Lower leg skin (tissue), 4 donors: ENCODE data around the gene PDZD2. TPM values are rescaled to one million over a fixed set of nuclear protein-coding genes. Genes with fewer than 3 reads are reported as not detected.

Source experiments
- DNase-seq, 2 donors: peaks; one replicate each; pipeline ENCODE4 v3.0.0-alpha.2; 2019; ENCODE audit warnings: low spot score in 2 of 2
- H3K4me3 ChIP-seq: fragments of 200-600 bp; sonication (generic); 2 replicates; pipeline ENCODE4 v1.5.1; 2017; ENCODE audit warnings: mild to moderate bottlenecking, low read depth; ENCODE audit not compliant: poor library complexity, severe bottlenecking
- POLR2A ChIP-seq, 2 donors: fragments of 450-650 bp; IDR thresholded peaks; one replicate each; pipeline ENCODE4 v1.6.1; 2016 to 2017; ENCODE audit warnings: antibody characterized with exemption in 2 of 2, mild to moderate bottlenecking in 1 of 2, moderate library complexity in 1 of 2
- WGBS, 2 donors: methylation state at CpG; one replicate each; pipeline ENCODE4 v1.1.5; 2018; 5-methylcytosine and 5-hydroxymethylcytosine counted together
- intact Hi-C: fragments of 100-400 bp; cut with DNase I; formaldehyde crosslinking; loops from one replicate; pipeline ENCODE4 v1.15.0; 2023; ENCODE audit warnings: low total_unique reads
- total RNA-seq, 4 donors: library from RNA; depleted of rRNA; stranded (reverse); fragments of >200 nt; gene quantifications; one replicate each; pipeline ENCODE4 v1.1.0, GENCODE V29; 2016
- TF ChIP-seq, protein P1 (sequence below), 3 donors: fragments of 450-650 bp; IDR thresholded peaks; one replicate each; pipeline ENCODE4 v1.5.1; 2016; ENCODE audit warnings: antibody characterized with exemption in 3 of 3, mild to moderate bottlenecking in 3 of 3, moderate library complexity in 2 of 3

The PDZD2 gene
- total RNA-seq, 4 donors from 2014 or later = 102 to 150 (median 116) TPM

- TF ChIP-seq, protein P1, sequence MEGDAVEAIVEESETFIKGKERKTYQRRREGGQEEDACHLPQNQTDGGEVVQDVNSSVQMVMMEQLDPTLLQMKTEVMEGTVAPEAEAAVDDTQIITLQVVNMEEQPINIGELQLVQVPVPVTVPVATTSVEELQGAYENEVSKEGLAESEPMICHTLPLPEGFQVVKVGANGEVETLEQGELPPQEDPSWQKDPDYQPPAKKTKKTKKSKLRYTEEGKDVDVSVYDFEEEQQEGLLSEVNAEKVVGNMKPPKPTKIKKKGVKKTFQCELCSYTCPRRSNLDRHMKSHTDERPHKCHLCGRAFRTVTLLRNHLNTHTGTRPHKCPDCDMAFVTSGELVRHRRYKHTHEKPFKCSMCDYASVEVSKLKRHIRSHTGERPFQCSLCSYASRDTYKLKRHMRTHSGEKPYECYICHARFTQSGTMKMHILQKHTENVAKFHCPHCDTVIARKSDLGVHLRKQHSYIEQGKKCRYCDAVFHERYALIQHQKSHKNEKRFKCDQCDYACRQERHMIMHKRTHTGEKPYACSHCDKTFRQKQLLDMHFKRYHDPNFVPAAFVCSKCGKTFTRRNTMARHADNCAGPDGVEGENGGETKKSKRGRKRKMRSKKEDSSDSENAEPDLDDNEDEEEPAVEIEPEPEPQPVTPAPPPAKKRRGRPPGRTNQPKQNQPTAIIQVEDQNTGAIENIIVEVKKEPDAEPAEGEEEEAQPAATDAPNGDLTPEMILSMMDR (IDR thresholded peaks at IDR 0.05) = no peak
- TF ChIP-seq POLR2A (IDR thresholded peaks at IDR 0.05) = no peak
- 91 to 94% methylated on average over 4 of the region's 4 CpGs for WGBS, 2 donors
- intact Hi-C loops = no loop called here
- DNase-seq = no peak
- no peak overlapping the region for H3K4me3 ChIP-seq
Observed at GRCh38 chr5:32147959-32148358, 509.0 kb downstream of the PDZD2 start.

DNA sequence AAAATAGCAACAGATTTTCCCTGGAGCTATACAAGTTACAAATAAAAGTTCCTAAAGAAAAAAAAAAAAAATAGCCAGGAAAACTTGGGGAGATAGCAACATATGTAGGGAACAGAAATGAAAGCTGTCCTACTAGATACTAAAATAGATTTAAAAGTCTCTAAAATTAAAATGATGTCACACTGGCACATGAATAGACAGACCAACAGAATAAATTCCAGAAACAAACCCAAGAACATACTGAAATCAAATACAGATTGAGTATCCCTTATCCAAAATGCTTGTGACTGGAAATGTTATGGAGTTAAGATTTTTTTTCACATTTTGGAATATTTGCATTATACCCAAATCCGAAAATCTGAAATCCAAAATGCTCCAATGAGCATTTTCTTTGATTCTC is 511.4 kb downstream of the PDZD2 start:
- DNase-seq = no peak
- H3K4me3 ChIP-seq = no peak overlapping the region
- TF ChIP-seq, protein P1 (IDR thresholded peaks at IDR 0.05) = no peak
- TF ChIP-seq POLR2A (IDR thresholded peaks at IDR 0.05) = no peak
- WGBS, 2 donors = 68 to 75% methylated on average over 1 of the region's 1 CpG
- intact Hi-C loops = no loop called here

DNA sequence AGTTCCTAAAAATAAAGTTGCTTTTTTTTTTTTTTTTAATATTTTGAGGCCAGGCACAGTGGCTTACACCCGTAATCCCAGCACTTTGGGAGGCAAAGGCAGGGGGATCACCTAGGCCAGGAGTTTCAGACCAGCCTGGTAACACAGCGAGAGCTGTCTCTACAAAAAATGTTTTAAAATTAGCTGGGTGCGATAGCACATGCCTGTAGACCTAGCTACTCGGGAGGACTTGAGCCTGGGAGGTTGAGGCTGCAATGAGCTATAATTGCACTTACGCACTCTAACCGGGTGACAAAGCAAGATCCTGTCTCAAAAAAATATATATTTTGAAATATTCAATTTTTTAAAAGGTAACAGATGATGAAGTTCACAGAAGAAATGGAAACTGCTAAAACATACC is 512.3 kb downstream of the PDZD2 start:
- DNase-seq = no peak
- H3K4me3 ChIP-seq = no peak overlapping the region
- TF ChIP-seq, protein P1 (IDR thresholded peaks at IDR 0.05) = no peak
- TF ChIP-seq POLR2A (IDR thresholded peaks at IDR 0.05) = no peak
- intact Hi-C loops = no loop called here
- 93% methylated on average over 6 of the region's 6 CpGs for WGBS, 2 donors

DNA sequence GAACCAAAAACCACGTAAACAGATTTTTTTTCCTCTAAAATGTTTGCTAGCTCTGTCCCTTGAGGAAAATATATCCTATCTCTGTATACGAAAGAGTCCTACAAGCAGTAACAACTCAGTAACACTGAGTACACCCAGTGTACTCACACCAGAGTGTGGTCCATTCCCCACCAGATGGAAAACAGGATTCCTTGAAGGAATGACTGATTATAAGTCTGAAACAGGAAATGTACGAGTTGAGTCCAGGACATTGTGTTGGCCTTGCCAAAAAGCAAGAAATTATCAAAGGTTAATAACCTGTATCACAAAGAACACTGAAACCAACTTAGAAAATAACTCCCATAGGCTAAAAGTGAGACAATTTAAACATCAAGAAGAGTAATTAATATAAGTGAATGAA is 514.8 kb downstream of the PDZD2 start:
- no peak overlapping the region for H3K4me3 ChIP-seq
- intact Hi-C loops = no loop called here
- 56 to 68% methylated on average over 3 of the region's 3 CpGs for WGBS, 2 donors
- TF ChIP-seq POLR2A (IDR thresholded peaks at IDR 0.05) = no peak
- TF ChIP-seq, protein P1 (IDR thresholded peaks at IDR 0.05) = no peak
- no peak for DNase-seq

- no peak for TF ChIP-seq POLR2A (IDR thresholded peaks at IDR 0.05)
- TF ChIP-seq, protein P1 (IDR thresholded peaks at IDR 0.05) = no peak
- 89 to 93% methylated on average over 2 of the region's 2 CpGs for WGBS, 2 donors
- H3K4me3 ChIP-seq = no peak overlapping the region
- intact Hi-C loops = no loop called here
- no peak for DNase-seq
Observed at GRCh38 chr5:32155211-32155610, 516.3 kb downstream of the PDZD2 start.

GRCh38 chr5:32156635-32157034 is 517.7 kb downstream of the PDZD2 start:
- WGBS, 2 donors = 86 to 88% methylated on average over 9 of the region's 9 CpGs
- no peak for TF ChIP-seq POLR2A (IDR thresholded peaks at IDR 0.05)
- TF ChIP-seq, protein P1 (IDR thresholded peaks at IDR 0.05) = no peak
- intact Hi-C loops = no loop called here
- no peak overlapping the region for H3K4me3 ChIP-seq
- no peak for DNase-seq
